HEK293 (cell line): ENCODE measurements around the gene PRKCA.

Experiments used
- CTCF ChIA-PET: fragments of 350-600 bp; formaldehyde crosslinking; extraction: SDS; loops from one replicate; lab custom pipeline; 2021; ENCODE audit warnings: antibody characterized with exemption; lab: Yijun Ruan, JAX
- POLR2A ChIA-PET: fragments of 300-600 bp; formaldehyde crosslinking; extraction: SDS; loops from one replicate; lab custom pipeline; 2020; ENCODE audit warnings: antibody characterized with exemption, inconsistent platforms; lab: Yijun Ruan, JAX
- H3K27ac ChIP-seq: fragments of 200-500 bp; sonication (Bioruptor generic); 2 replicates; pipeline ENCODE4 v1.5.1; 2014; ENCODE audit warnings: low read depth, low read length, control low read depth, inconsistent platforms; ENCODE audit errors: extremely low read depth
- H3K36me3 ChIP-seq, 2 experiments: fragments of 200-500 bp in 1 of 2; sonication (Bioruptor generic) in 1 of 2; 1 replicate in 1 of 2; 2 replicates in 1 of 2; pipeline ENCODE4 v1.5.1; 2014 to 2017; ENCODE audit warnings: inconsistent platforms in 2 of 2, low read length in 2 of 2; ENCODE audit not compliant: control insufficient read depth in 2 of 2, insufficient read depth in 1 of 2
- H3K4me1 ChIP-seq: fragments of 200-500 bp; sonication (Bioruptor generic); 2 replicates; pipeline ENCODE4 v1.5.1; 2014; ENCODE audit warnings: mild to moderate bottlenecking, low read length, inconsistent platforms; ENCODE audit not compliant: control insufficient read depth, insufficient read depth
- H3K4me3 ChIP-seq: 2 replicates; pipeline ENCODE4 v1.5.1; 2011; ENCODE audit warnings: low read depth, mild to moderate bottlenecking, control low read depth, low read length, moderate library complexity
- H3K9me3 ChIP-seq: fragments of 200-500 bp; sonication (Bioruptor generic); 2 replicates; pipeline ENCODE4 v1.5.1; 2014; ENCODE audit warnings: low read depth, low read length, inconsistent platforms; ENCODE audit not compliant: control insufficient read depth, insufficient read depth
- BCL11A ChIP-seq: fragments of 450-650 bp; formaldehyde crosslinking; IDR thresholded peaks from 2 replicates; pipeline ENCODE4 v1.5.1; 2016; ENCODE audit warnings: low read depth, missing biosample characterization, missing genetic modification characterization
- HOXA7 ChIP-seq: sonication (generic); formaldehyde crosslinking; IDR thresholded peaks from 2 replicates; pipeline ENCODE4 v1.8.1; 2022; ENCODE audit warnings: missing genetic modification reagents, borderline replicate concordance
- KLF9 ChIP-seq: fragments of 450-650 bp; formaldehyde crosslinking; IDR thresholded peaks from 2 replicates; pipeline ENCODE4 v1.5.1; 2016; ENCODE audit warnings: missing biosample characterization, missing genetic modification characterization, low read depth
- PRDM2 ChIP-seq: fragments of 450-650 bp; formaldehyde crosslinking; IDR thresholded peaks from 2 replicates; pipeline ENCODE4 v1.5.1; 2016; ENCODE audit warnings: missing biosample characterization, missing genetic modification characterization, borderline replicate concordance
- TCF7L2 ChIP-seq: IDR thresholded peaks from 2 replicates; pipeline ENCODE4 v1.6.1; 2011; ENCODE audit warnings: low read depth, mild to moderate bottlenecking, inconsistent platforms, low read length, moderate library complexity, borderline replicate concordance
- ZBTB21 ChIP-seq: fragments of 450-650 bp; formaldehyde crosslinking; IDR thresholded peaks from 2 replicates; pipeline ENCODE4 v1.5.1; 2017; ENCODE audit warnings: missing biosample characterization, missing genetic modification characterization
- ZBTB7A ChIP-seq: fragments of 450-650 bp; formaldehyde crosslinking; IDR thresholded peaks from 2 replicates; pipeline ENCODE4 v1.5.1; 2016; ENCODE audit warnings: low read depth, missing biosample characterization, missing genetic modification characterization
- ZFP3 ChIP-seq: fragments of 450-650 bp; formaldehyde crosslinking; IDR thresholded peaks from 2 replicates; pipeline ENCODE4 v1.5.1; 2016; ENCODE audit warnings: low read depth, missing biosample characterization, missing genetic modification characterization
- ZIC2 ChIP-seq: fragments of 450-650 bp; formaldehyde crosslinking; IDR thresholded peaks from 2 replicates; pipeline ENCODE4 v1.5.1; 2016; ENCODE audit warnings: missing biosample characterization, missing genetic modification characterization
- ZNF169 ChIP-seq: fragments of 450-650 bp; formaldehyde crosslinking; IDR thresholded peaks from 2 replicates; pipeline ENCODE4 v1.5.1; 2016; ENCODE audit warnings: missing biosample characterization, missing genetic modification characterization
- ZNF202 ChIP-seq: fragments of 450-650 bp; formaldehyde crosslinking; IDR thresholded peaks from 2 replicates; pipeline ENCODE4 v1.5.1; 2016; ENCODE audit warnings: missing biosample characterization, missing genetic modification characterization, borderline replicate concordance
- ZNF211 ChIP-seq: fragments of 450-650 bp; formaldehyde crosslinking; IDR thresholded peaks from 2 replicates; pipeline ENCODE4 v1.5.1; 2016; ENCODE audit warnings: low read depth, missing biosample characterization, missing genetic modification characterization
- ZNF223 ChIP-seq: fragments of 450-650 bp; formaldehyde crosslinking; IDR thresholded peaks from 2 replicates; pipeline ENCODE4 v1.5.1; 2016; ENCODE audit warnings: missing biosample characterization, missing genetic modification characterization
- ZNF248 ChIP-seq: fragments of 450-650 bp; formaldehyde crosslinking; IDR thresholded peaks from 2 replicates; pipeline ENCODE4 v1.5.1; 2017; ENCODE audit warnings: missing biosample characterization, missing genetic modification characterization
- ZNF302 ChIP-seq: fragments of 450-650 bp; formaldehyde crosslinking; IDR thresholded peaks from 2 replicates; pipeline ENCODE4 v1.5.1; 2016; ENCODE audit warnings: missing biosample characterization, missing genetic modification characterization, low read depth
- ZNF335 ChIP-seq: fragments of 450-650 bp; formaldehyde crosslinking; conservative IDR thresholded peaks from 2 replicates; pipeline ENCODE4 v1.5.1; 2016; ENCODE audit warnings: missing biosample characterization, missing genetic modification characterization
- ZNF366 ChIP-seq: fragments of 450-650 bp; formaldehyde crosslinking; conservative IDR thresholded peaks from 2 replicates; pipeline ENCODE4 v1.5.1; 2016; ENCODE audit warnings: missing biosample characterization, missing genetic modification characterization
- ZNF423 ChIP-seq: fragments of 450-650 bp; formaldehyde crosslinking; IDR thresholded peaks from 2 replicates; pipeline ENCODE4 v1.5.1; 2016; ENCODE audit warnings: missing biosample characterization, missing genetic modification characterization
- ZNF529 ChIP-seq: fragments of 450-650 bp; formaldehyde crosslinking; IDR thresholded peaks from 2 replicates; pipeline ENCODE4 v1.5.1; 2017; ENCODE audit warnings: missing genetic modification characterization, missing biosample characterization; ENCODE audit not compliant: insufficient replicate concordance
- ZNF549 ChIP-seq: fragments of 450-650 bp; IDR thresholded peaks from 2 replicates; pipeline ENCODE4 v1.5.1; 2018; ENCODE audit warnings: missing biosample characterization, missing genetic modification characterization, mild to moderate bottlenecking, inconsistent platforms, moderate library complexity
- ZNF560 ChIP-seq: fragments of 450-650 bp; formaldehyde crosslinking; IDR thresholded peaks from 2 replicates; pipeline ENCODE4 v1.5.1; 2017; ENCODE audit warnings: missing biosample characterization, missing genetic modification characterization, borderline replicate concordance
- ZNF571 ChIP-seq: fragments of 450-650 bp; formaldehyde crosslinking; IDR thresholded peaks from 2 replicates; pipeline ENCODE4 v1.5.0; 2017; ENCODE audit warnings: missing biosample characterization, missing genetic modification characterization
- ZNF585B ChIP-seq: fragments of 450-650 bp; formaldehyde crosslinking; IDR thresholded peaks from 2 replicates; pipeline ENCODE4 v1.5.1; 2016; ENCODE audit warnings: missing biosample characterization, missing genetic modification characterization
- ZNF610 ChIP-seq: fragments of 450-650 bp; formaldehyde crosslinking; IDR thresholded peaks from 2 replicates; pipeline ENCODE4 v1.5.1; 2016; ENCODE audit warnings: missing biosample characterization, missing genetic modification characterization, borderline replicate concordance
- ZNF626 ChIP-seq: fragments of 450-650 bp; sonication (Bioruptor Pico); formaldehyde crosslinking; IDR thresholded peaks from 2 replicates; pipeline ENCODE4 v1.5.1; 2018; ENCODE audit warnings: missing biosample characterization, missing genetic modification characterization, inconsistent platforms
- ZSCAN16 ChIP-seq: fragments of 450-650 bp; formaldehyde crosslinking; IDR thresholded peaks from 2 replicates; pipeline ENCODE4 v1.5.1; 2016; ENCODE audit warnings: missing biosample characterization, missing genetic modification characterization
- ZSCAN23 ChIP-seq: fragments of 450-650 bp; formaldehyde crosslinking; IDR thresholded peaks from 2 replicates; pipeline ENCODE4 v1.5.1; 2016; ENCODE audit warnings: missing biosample characterization, missing genetic modification characterization
- TF ChIP-seq, protein P1 (sequence below): fragments of 450-650 bp; formaldehyde crosslinking; IDR thresholded peaks from 2 replicates; pipeline ENCODE4 v1.5.1; 2017; ENCODE audit warnings: missing biosample characterization, missing genetic modification characterization
- TF ChIP-seq, protein P2 (sequence below): fragments of 450-650 bp; formaldehyde crosslinking; IDR thresholded peaks from 2 replicates; pipeline ENCODE4 v1.5.1; 2016; ENCODE audit warnings: missing biosample characterization, missing genetic modification characterization

PRKCA gene

GRCh38 chr17:66649818-66650543 lies 347.6 kb downstream of the PRKCA start:
- TF ChIP-seq ZNF169 (tag by site-specific recombination) = no peak
- TF ChIP-seq ZNF585B (tag by site-specific recombination) = no peak
- no peak for TF ChIP-seq HOXA7 (CRISPR knock-in tag)
- no peak for TF ChIP-seq BCL11A
- no peak for TF ChIP-seq ZNF626 (tag by site-specific recombination)
- no peak for TF ChIP-seq ZNF560 (tag by site-specific recombination)
- no peak for TF ChIP-seq ZSCAN16 (tag by site-specific recombination)
- TF ChIP-seq ZFP3 = no peak
- no peak for TF ChIP-seq ZNF366
- no peak for TF ChIP-seq ZNF302
- no peak for TF ChIP-seq ZNF571 (tag by site-specific recombination)
- TF ChIP-seq, protein P1, sequence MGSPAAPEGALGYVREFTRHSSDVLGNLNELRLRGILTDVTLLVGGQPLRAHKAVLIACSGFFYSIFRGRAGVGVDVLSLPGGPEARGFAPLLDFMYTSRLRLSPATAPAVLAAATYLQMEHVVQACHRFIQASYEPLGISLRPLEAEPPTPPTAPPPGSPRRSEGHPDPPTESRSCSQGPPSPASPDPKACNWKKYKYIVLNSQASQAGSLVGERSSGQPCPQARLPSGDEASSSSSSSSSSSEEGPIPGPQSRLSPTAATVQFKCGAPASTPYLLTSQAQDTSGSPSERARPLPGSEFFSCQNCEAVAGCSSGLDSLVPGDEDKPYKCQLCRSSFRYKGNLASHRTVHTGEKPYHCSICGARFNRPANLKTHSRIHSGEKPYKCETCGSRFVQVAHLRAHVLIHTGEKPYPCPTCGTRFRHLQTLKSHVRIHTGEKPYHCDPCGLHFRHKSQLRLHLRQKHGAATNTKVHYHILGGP (tag by site-specific recombination) = no peak
- TF ChIP-seq ZNF202 (tag by site-specific recombination) = no peak
- TF ChIP-seq, all 188 proteins: peak for 0
- no peaks in the 10 kb centered on the region for H3K9me3 ChIP-seq
- H3K4me1 ChIP-seq = no peaks in the 10 kb centered on the region
- H3K4me3 ChIP-seq = no peak overlapping the region
- H3K36me3 ChIP-seq = peaks cover 0 to 12% of the 10 kb centered on the region in 2 experiments; a peak in 1 of 3 replicates
- CTCF ChIA-PET = interaction anchor here (0.6 kb wide), 2 partner anchors 21 to 664 kb away, joined by 3 to 5 read pairs; no protein-coding TSS in a partner anchor
- no peak overlapping the region for H3K27ac ChIP-seq
- POLR2A ChIA-PET = no interaction called here

- POLR2A ChIA-PET = interaction anchor here (1.0 kb wide), 1 partner anchor 13 kb away, joined by 3 read pairs; no protein-coding TSS in a partner anchor
Measured at GRCh38 chr17:66650544-66650877, 348.1 kb downstream of the PRKCA start.

More at GRCh38 chr17:66650544-66650877, 348.1 kb downstream of the PRKCA start:
- H3K27ac ChIP-seq = no peak overlapping the region
- peaks cover 0 to 9% of the 10 kb centered on the region in 2 experiments; a peak in 1 of 3 replicates for H3K36me3 ChIP-seq
- CTCF ChIA-PET = interaction anchor here (0.6 kb wide), 2 partner anchors 22 to 665 kb away, joined by 3 to 5 read pairs; no protein-coding TSS in a partner anchor
- H3K9me3 ChIP-seq = no peaks in the 10 kb centered on the region
- no peaks in the 10 kb centered on the region for H3K4me1 ChIP-seq
- no peak for TF ChIP-seq ZNF223 (tag by site-specific recombination)
- no peak for TF ChIP-seq TCF7L2
- no peak for TF ChIP-seq ZNF549
- no peak for TF ChIP-seq KLF9 (tag by site-specific recombination)
- TF ChIP-seq ZBTB7A = no peak
- no peak for TF ChIP-seq ZSCAN16 (tag by site-specific recombination)
- no peak for TF ChIP-seq ZNF211 (tag by site-specific recombination)
- no peak for TF ChIP-seq ZIC2 (tag by site-specific recombination)
- TF ChIP-seq PRDM2 (tag by site-specific recombination) = no peak
- TF ChIP-seq ZNF335 = no peak
- TF ChIP-seq ZNF248 = no peak
- TF ChIP-seq, protein P2, sequence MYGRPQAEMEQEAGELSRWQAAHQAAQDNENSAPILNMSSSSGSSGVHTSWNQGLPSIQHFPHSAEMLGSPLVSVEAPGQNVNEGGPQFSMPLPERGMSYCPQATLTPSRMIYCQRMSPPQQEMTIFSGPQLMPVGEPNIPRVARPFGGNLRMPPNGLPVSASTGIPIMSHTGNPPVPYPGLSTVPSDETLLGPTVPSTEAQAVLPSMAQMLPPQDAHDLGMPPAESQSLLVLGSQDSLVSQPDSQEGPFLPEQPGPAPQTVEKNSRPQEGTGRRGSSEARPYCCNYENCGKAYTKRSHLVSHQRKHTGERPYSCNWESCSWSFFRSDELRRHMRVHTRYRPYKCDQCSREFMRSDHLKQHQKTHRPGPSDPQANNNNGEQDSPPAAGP (tag by site-specific recombination) = no peak
- TF ChIP-seq ZNF610 (tag by site-specific recombination) = no peak
- no peak for TF ChIP-seq ZBTB21 (tag by site-specific recombination)
- no peak for TF ChIP-seq ZSCAN23 (tag by site-specific recombination)
- TF ChIP-seq ZNF529 (tag by site-specific recombination) = no peak
- no peak for TF ChIP-seq ZNF423 (tag by site-specific recombination)
- H3K4me3 ChIP-seq = no peak overlapping the region
